Measurements from ENCODE around the gene USP49. TPM values are rescaled to one million over a fixed set of nuclear protein-coding genes. Genes with fewer than 3 reads are reported as not detected.

USP49 gene
- total RNA-seq, 2 experiments from 2014 or later: 9.0 to 17.8 TPM

DNA sequence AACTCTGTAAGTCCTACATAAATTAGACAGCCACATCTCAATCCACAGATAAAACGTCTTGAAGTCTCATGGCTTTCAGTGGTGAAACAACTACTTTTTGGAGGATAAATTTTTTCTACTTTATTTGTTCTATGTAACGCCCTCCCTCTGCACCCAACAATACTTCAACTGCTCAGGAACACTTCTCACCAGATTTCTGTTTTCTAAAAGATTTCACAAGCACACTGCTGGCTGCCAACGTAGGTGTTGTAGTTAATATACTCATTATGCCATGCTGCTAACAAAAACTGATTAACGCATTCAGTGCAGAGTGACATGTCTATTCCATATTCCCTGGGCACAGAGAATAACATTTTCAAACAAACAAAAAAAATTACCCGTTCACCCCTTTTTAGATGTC, 10.2 kb downstream of the USP49 start:
- Histone ChIP-seq H4K20me1 (ENCODE audit: insufficient read depth, low read length) (no peaks in the 10 kb centered on the region), H3K36me3 (ENCODE audit: insufficient read depth, low read length) (peaks cover 5% of the 10 kb centered on the region; the same call in 1 of the 2 replicates), H3K9me2 (ENCODE audit: insufficient read depth, low read length) (no peaks in the 10 kb centered on the region), H3K4me1 (ENCODE audit: insufficient read depth, low read length, poor library complexity, severe bottlenecking) (no peaks in the 10 kb centered on the region), H3K79me2 (ENCODE audit: insufficient read depth, low read depth, low read length) (no peaks in the 10 kb centered on the region), H2AFZ (ENCODE audit: low read length) (no peak overlapping the region), H3K27ac (ENCODE audit: low read depth, low read length, poor library complexity, severe bottlenecking) (no peak overlapping the region), H3K4me3 (ENCODE audit: low read depth, low read length, poor library complexity, severe bottlenecking) (no peak overlapping the region), H3K9me3 (ENCODE audit: low read length) (no peaks in the 10 kb centered on the region), H3K4me2 (ENCODE audit: low read length) (no peak overlapping the region)
- intact Hi-C loops (cut with micrococcal nuclease; ENCODE audit: unreplicated experiment): no loop called here
- POLR2A ChIA-PET: no interaction called here
- DNase-seq (ENCODE audit: low spot score): no peak
- TF ChIP-seq EZH2phosphoT487 (IDR thresholded peaks at IDR 0.05; ENCODE audit: borderline replicate concordance, low read depth, low read length): no peak
- TF ChIP-seq, protein P1, sequence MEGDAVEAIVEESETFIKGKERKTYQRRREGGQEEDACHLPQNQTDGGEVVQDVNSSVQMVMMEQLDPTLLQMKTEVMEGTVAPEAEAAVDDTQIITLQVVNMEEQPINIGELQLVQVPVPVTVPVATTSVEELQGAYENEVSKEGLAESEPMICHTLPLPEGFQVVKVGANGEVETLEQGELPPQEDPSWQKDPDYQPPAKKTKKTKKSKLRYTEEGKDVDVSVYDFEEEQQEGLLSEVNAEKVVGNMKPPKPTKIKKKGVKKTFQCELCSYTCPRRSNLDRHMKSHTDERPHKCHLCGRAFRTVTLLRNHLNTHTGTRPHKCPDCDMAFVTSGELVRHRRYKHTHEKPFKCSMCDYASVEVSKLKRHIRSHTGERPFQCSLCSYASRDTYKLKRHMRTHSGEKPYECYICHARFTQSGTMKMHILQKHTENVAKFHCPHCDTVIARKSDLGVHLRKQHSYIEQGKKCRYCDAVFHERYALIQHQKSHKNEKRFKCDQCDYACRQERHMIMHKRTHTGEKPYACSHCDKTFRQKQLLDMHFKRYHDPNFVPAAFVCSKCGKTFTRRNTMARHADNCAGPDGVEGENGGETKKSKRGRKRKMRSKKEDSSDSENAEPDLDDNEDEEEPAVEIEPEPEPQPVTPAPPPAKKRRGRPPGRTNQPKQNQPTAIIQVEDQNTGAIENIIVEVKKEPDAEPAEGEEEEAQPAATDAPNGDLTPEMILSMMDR (conservative IDR thresholded peaks at IDR 0.05; ENCODE audit: low read length): no peak
- BruUV-seq (replicated peaks): no TSS peak
- CTCF ChIA-PET (ENCODE audit: unreplicated experiment): no interaction called here

DNA sequence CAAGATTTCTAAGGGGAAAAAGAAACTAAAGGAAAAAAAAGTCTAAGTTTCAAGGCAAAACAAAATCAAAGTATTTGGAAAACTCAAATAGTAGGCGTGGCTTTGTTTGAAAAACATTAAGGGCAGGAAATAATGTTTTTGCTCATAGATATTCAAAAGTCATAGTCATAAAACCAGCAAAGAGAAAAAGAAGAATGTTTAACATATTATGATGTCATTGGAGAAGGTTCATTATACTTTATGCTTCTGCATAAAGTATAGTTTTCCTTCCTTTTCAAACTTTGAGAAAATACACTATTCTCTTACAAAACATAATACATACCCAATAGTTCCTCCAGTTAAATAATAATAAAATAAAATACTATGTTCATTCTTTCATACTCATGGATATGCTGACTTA, 13.7 kb downstream of the USP49 start:
- ChIA-PET CTCF (ENCODE audit: unreplicated experiment) (no interaction called here), POLR2A (interaction anchor here (0.6 kb wide), 1 partner anchor 17 kb away, joined by 6 read pairs; no protein-coding TSS in a partner anchor)

DNA sequence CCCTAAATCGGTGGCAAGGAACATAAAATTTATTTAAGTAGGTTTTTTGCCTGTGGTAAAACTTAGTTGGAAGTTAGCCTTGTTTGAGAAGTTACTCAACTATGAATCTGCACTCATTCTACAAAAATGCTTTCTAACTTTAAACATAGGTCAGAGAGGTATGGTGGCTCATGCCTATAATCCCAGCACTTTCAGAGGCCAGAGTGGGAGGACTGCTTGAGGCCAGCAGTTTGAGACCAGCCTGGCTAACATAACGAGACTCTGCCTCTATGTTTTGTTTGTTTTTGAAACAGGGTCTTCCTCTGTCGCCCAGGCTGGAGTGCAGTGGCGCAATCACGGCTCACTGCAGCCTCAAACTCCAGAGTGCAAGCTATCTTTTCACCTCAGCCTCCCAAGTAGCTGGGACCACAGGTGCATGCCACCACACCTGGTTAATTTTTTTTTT, 16.2 kb downstream of the USP49 start:
- Histone ChIP-seq H4K20me1 (ENCODE audit: insufficient read depth, low read length) (no peaks in the 10 kb centered on the region), H3K4me3 (ENCODE audit: low read depth, low read length, poor library complexity, severe bottlenecking) (no peak overlapping the region), H3K79me2 (ENCODE audit: insufficient read depth, low read depth, low read length) (no peaks in the 10 kb centered on the region), H3K36me3 (ENCODE audit: insufficient read depth, low read length) (no peaks in the 10 kb centered on the region; the same call in 1 of the 2 replicates), H3K9me2 (ENCODE audit: insufficient read depth, low read length) (no peaks in the 10 kb centered on the region), H3K4me2 (ENCODE audit: low read length) (no peak overlapping the region), H3K4me1 (ENCODE audit: insufficient read depth, low read length, poor library complexity, severe bottlenecking) (no peaks in the 10 kb centered on the region), H3K9me3 (ENCODE audit: low read length) (no peaks in the 10 kb centered on the region), H3K27ac (ENCODE audit: low read depth, low read length, poor library complexity, severe bottlenecking) (no peak overlapping the region), H2AFZ (ENCODE audit: low read length) (no peak overlapping the region)
- no TSS peak for BruUV-seq (replicated peaks)
- TF ChIP-seq, protein P1 (conservative IDR thresholded peaks at IDR 0.05; ENCODE audit: low read length): no peak
- no peak for TF ChIP-seq EZH2phosphoT487 (IDR thresholded peaks at IDR 0.05; ENCODE audit: borderline replicate concordance, low read depth, low read length)
- no peak for DNase-seq (ENCODE audit: low spot score)
- CTCF ChIA-PET (ENCODE audit: unreplicated experiment): no interaction called here
- intact Hi-C loops (cut with micrococcal nuclease; ENCODE audit: unreplicated experiment): no loop called here
- POLR2A ChIA-PET: interaction anchor here (1.1 kb wide), 1 partner anchor 9 kb away, joined by 3 read pairs; no protein-coding TSS in a partner anchor

More for the DNA sequence above, 13.7 kb downstream of the USP49 start:
- Histone ChIP-seq H2AFZ (ENCODE audit: low read length) (no peak overlapping the region), H3K36me3 (ENCODE audit: insufficient read depth, low read length) (no peaks in the 10 kb centered on the region; the same call in 1 of the 2 replicates), H3K4me2 (ENCODE audit: low read length) (no peak overlapping the region), H3K4me1 (ENCODE audit: insufficient read depth, low read length, poor library complexity, severe bottlenecking) (no peaks in the 10 kb centered on the region), H4K20me1 (ENCODE audit: insufficient read depth, low read length) (no peaks in the 10 kb centered on the region), H3K4me3 (ENCODE audit: low read depth, low read length, poor library complexity, severe bottlenecking) (no peak overlapping the region), H3K9me2 (ENCODE audit: insufficient read depth, low read length) (no peaks in the 10 kb centered on the region), H3K9me3 (ENCODE audit: low read length) (no peaks in the 10 kb centered on the region), H3K27ac (ENCODE audit: low read depth, low read length, poor library complexity, severe bottlenecking) (no peak overlapping the region), H3K79me2 (ENCODE audit: insufficient read depth, low read depth, low read length) (no peaks in the 10 kb centered on the region)
- no peak for DNase-seq (ENCODE audit: low spot score)
- intact Hi-C loops (cut with micrococcal nuclease; ENCODE audit: unreplicated experiment): no loop called here
- TF ChIP-seq, protein P1 (conservative IDR thresholded peaks at IDR 0.05; ENCODE audit: low read length): no peak
- TF ChIP-seq EZH2phosphoT487 (IDR thresholded peaks at IDR 0.05; ENCODE audit: borderline replicate concordance, low read depth, low read length): no peak
- BruUV-seq (replicated peaks): no TSS peak

All from OCI-LY7 (cell line).